ENCODE data around the gene NFIB. TPM values are rescaled to one million over a fixed set of nuclear protein-coding genes. Genes with fewer than 3 reads are reported as not detected.

The NFIB gene
- polyA plus RNA-seq, 1 donor: 26.8 TPM

DNA sequence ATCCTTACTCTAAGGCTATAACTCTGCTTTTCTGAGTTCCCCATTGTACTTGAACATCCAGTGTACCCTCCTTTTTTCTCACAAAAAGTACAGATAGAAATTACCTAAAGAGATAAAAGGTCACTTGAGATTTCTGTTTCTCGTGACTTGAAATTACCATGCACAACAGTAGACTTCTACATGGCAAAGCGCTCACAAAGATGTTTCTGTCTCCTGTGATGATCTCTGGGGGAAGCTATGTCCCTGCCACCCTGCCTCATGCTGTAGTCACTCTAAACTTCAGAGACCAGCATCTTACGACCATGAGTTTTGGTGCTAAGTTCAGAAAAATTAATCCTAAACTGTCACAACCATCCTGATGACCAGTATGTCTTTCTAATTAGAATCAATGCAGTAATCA, 36.2 kb downstream of the NFIB start:
- no peak for DNase-seq

DNA sequence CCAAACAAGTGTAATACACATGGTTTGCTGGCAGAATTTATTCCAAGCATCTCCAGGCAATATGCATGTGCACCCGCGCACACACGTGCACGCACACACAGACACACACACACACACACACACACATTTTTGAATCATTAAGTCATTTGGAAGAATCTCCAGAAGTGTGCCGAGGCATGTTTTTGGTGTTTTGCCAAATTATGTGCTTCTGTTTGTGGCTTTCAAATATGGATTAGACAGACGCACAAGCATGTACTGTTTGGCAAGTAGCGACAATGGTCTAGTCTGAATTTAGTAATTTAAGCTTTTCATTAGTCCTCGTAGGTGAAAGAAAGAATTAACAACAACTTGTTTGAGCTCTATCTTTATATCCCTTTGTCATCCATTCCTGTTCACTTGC, 36.7 kb downstream of the NFIB start:
- no peak for DNase-seq

DNA sequence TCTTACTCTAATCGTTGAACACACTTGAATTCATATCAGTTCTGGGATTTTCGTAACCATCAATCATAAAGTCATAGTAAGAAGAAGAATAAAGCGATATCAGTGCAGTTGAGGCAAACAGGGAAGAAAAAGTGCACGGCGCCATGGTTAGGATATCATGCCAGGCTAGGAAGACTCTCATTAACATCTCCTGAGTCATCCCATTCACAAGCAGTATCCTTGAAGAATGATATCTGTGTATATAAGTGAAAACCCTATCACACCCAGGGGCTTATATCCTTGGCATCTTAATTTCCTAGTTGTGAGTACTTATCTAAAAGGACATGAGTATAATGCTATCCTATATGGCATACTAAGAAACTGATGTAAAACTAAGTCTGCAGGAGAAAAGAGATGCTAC, 38.6 kb downstream of the NFIB start:
- no peak for DNase-seq

DNA sequence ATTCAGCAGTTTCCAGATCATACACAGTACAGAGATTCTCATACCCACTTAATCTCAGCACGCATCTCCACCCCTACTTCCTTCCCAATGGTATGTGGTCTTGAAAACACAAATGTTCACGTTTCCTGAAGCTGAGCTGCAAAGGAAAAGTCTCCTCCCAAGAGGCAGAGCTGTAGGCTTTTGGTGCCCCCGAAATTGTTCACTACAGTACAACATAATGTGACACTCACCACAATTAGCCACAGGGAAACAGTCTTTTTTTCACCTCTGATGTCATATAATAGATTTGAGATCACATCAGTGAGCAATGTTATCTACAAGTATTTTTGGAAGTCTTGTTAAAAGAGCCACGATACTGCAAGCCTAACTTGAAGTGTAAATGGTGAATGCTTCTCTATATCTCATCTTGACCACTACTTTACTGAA, 40.2 kb downstream of the NFIB start:
- no peak for DNase-seq

DNA sequence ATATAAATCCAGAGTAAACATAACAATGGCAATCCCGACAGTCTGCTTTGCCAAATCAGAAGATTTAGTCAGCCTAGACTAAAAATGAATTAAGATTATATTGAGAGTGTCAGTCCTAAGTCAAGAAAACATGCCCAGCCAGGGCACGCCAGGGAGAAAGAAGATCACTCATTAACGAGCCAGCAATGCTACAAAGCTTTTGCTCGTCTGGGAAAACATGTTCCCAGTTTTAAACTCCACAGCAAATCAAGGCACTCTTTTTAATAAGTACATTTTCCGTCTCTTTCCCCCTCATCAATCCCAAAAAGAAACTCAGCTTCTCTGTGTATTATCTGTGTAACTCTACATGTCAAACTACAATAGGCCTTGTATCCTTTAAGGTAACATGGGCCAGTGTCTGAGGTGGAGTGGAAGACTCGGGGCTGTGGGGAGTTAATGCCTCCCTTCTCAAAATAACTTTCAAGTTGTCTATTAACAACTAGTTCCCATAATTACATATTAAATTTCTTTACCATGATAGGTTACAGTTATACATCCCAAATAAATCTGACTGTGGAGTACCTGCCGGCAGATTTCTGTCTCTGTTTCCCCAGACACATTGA, 40.9 kb downstream of the NFIB start:
- DNase-seq: no peak

DNA sequence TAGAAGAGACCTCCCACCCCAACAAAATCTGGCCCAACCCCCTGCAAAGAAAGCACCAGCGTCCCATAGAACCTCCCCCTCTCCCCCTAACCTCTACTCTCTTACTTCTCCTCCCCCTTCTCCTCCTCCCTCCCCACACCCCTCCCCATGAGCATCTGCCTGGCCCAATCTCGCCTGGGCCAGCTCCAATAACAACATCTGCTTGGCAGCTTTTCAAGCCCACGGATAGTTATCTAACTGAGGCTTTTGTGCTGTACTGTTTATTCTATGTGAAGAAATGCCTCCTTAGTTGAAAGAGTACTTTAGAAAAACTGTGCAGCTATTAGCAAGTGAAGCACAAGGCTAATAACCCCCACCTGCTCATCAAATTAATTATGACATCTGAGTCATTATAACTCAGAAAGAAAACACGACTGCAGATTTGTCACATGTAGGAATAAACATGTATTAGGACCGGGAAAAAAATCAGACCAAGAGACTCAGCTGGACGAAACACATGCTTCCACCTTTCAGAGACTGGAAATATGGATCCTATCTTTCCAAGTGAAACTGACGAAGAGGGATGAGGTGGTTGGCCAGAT, 42.8 kb downstream of the NFIB start:
- peak; percentile 56 for DNase-seq

DNA sequence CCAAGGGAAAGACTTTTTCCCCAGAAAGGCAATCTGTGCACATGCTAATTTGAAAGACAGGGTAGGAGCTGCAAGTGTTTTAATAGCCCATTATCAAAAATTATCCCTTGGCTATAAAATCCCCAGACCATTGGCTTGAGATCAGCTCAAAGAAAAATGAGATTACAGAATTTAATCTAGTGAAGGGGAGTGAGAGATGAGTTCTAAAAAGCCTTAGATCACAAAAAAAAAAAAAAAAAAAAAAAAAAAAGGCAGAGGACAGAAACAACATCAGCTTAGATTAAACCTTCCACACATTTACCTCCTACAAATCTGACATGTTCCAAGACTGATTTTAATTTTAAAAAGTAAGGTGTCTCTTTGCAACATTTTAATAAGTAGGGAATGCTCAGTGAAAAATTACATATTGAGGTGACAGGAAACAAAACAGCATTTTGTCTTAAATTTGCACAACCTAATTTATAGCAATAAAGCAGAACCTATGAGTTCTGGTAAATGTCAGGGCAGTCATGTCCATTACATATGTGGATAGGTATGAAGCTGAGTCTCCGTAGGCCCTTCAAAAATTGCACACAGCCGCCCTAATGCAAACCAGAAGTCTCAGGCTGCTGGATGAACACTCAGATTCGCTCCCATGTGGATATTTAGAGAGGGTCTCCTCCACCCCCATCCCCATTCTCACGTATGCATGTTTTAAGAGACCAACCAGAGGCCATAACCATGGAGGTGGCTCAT, 43.4 kb downstream of the NFIB start:
- DNase-seq: no peak

DNA sequence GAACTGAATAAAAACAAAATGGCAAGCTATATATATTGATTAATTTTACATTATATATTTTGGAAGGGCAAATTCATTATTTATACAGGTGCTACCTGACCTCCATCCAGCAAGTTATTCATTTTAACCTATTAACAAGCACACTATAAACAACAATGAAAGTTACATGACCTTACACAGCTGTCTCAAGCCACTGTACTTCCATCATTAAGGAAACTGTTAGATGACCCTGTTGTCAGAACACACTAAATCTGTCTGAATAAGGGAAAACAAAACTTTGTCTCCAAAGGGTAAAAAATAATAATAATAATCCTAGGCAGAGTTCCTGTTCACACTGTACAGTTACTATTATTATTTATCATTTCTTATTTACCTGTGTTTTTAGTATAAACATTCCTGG, 44.0 kb downstream of the NFIB start:
- DNase-seq: no peak

DNA sequence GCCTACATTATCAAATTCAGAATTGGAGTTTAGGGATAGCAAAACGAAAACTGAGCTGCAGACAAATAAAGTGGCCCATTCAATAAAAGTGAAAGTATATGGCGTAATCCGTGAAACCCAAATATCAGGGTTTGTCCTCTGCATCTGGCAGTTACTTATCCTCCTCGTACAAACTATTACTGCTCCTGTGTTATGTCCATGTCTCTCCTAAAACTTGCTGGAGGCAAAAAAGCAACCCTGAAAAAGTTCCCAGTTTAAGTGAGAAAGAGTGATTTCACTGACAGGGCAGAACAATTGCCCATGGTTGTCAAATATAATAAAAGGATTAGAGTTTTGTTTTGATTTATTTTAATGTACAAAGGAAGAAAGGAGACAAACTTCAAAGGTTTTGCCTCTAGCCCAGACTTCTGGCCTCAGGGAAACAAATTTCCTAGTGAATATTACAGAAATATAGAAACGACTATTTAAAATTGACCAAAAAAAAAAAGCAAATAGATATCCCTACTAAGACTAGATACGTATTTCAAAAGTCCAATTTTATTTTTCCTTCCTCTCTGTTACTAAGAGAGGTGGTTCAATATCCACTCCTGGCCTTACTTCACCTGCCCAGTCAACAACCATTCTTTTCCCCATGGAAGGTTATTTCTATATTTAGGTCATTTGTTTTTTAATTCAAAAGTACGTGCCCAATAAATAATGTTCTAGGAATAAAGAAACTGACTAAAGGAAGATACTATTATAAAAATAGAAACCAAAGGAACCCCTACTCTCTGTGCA, 50.0 kb downstream of the NFIB start:
- DNase-seq: no peak

DNA sequence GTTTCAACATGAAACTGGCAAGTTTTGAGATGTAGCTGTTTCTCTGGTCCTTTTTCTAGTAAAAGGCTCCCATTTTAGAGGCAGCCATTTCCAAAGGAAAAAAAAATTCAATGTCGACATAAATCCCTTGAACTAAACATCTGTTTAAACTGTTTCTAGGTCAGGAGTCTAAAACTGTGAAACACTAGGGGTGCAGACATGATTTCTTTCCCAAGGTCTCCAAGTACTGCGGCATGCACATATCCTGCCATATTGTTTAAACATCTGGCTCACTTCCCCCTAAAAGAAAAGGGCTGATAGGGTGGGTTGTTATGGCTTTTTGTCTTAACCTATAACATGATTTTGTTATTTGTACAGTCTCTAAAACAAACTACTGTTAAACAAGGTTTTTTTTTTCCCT, 51.1 kb downstream of the NFIB start:
- DNase-seq: peak; percentile 42

DNA sequence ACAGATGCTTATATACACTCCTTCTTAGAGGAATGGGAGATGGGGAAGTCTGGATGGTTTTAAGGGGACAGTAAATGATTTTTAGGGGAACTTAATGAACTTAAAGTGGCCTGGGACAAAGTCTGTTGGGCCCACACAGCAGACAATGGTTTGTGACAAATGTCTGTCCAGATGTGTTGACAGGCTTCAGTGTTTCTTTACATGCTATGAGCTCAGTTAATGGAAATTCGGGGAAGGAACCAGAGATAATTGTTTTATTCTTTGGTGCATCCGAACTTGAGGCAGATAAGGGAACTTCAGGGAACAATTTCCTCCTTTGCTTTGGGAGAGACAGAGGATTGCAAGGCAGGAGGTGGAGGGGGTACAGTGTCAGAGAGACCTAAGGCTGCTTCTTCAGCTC, 52.3 kb downstream of the NFIB start:
- no peak for DNase-seq

DNA sequence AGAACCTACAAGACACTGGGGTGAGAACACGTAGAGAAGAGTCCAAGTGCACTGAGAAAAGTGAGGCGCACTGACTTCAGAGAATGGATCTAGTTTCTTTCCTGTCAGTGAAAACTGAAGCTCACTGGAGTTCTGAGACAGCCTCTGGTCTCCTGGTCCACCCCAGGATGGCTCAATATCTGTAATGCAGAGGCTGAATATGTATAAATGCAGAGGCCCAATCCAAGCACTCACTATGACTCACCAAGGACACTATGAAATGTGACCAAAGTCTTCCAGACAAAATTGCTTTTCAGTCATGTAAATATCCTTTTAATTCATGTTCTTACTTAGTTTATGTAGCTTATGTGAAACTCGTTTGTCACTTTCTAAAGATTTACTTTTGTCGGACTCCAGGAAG, 53.8 kb downstream of the NFIB start:
- DNase-seq: no peak

DNA sequence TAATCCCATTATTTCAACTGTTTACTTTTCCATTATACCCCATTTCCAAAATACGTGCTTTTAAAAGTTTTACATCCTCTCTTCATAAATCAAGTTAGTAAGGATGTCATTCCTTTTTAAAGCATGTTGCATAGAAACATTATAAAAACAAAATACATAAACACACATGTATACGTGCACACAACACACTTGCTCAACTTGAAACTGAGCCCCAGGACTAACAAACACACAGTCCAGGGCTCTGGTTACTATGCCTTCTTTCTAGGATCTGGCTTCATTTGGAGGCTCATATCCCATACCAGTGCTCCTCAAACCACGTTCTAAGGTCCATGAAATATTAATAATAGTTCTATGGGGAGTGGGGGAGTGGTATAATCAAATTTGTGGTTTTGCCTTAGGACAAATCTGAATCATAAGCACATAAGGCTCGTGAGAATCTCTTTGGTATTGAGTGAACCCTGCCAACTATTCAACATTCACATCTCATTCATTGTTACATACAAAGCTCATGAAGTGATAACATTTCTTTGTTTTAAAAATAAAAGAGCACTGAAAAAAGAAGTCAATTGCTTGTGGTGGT, 55.2 kb downstream of the NFIB start:
- no peak for DNase-seq

DNA sequence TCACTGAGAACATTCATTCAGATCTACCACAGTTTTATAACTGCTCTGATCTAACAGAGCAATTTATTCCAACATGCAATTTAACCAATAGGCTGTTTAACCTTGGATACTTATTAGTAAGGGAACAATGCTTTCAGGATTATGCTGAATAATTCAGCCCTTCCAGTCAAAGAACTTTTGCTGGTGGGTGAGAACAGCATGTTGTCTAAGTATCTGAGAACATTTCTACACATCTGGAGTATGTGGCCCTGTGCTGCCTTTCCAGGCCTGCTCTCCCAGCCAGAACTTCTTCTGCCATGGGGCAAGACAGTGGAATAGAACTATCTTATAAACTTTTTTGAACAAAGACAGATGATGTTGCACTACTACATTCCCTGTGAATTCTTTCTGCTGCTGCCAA, 55.8 kb downstream of the NFIB start:
- DNase-seq: no peak

DNA sequence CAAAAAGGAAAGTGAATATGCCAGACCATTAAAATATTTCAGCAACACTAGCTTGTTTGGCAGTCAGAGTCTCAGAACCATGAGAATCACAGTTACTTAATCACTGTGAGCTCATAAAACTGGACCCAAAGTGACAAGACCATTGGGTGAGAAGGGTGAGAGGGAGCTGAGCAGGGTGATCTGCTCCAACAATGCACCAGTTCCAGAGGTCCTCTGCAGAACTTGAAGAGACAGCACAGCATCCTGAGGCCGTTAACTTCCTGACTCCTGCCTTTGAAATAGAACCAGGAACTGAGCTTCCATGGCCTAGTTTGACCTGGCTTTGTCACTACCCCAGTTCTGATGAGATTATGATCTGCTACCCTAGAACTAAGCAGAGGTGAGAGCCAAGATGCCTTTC, 57.4 kb downstream of the NFIB start:
- DNase-seq: no peak

DNA sequence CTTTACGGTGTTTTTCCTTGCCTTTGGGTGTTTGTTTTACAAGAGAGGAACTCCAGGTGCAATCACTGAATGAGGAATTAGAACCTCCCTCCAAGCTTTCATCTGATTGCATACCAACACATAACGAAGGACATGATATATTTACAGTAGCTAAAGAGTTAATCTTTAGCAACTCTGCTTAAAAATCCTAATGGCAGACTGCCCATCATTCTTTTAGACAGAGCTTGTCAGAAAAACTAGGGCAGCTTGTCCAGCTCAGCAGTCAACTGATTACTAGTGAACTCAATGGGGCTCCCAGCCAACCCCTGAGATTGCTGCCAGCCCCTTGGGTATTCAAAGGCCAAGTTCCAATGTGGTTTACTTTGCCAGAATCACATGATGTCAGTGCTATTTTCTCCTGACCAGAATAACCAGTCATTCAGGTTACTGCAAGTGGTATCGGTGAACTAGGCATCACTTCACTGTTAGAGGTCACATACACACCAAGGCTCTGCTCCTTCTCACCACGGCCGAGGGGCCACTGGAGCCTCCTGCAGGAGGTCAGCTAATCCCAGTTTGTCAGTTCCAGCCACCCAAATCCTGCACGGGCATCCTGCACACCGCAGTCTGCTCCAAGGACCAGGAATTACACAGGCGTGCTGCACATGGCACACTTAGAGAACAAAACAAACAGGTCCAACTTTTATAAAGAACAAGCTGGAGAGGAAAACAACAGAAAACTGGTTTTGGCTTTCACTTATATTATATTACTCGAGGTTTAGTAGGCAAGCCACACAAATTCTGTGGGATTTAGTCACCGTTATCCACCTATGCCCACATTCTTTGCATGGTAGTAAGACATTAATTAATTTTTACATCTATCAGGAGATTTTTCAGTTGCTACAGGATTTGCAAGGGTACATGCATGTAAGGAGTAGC, 62.5 kb downstream of the NFIB start:
- peak; percentile 38 for DNase-seq

DNA sequence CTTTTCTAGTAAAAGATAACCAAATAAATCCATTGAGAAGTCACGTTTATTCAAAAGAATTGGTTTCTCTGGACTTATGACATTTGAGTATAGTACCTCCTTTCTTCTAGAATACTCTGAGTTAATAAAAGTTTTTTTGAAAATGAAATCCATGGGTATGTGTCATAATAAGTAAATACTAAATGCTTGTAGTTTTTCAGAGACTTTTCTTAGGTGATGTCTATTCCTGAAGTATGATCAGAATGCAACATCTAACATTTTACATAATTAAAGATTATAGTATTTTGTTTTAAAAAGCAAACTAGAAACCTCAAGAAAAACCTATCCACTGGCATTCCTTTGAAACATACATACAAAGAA, 63.2 kb downstream of the NFIB start:
- no peak for DNase-seq

DNA sequence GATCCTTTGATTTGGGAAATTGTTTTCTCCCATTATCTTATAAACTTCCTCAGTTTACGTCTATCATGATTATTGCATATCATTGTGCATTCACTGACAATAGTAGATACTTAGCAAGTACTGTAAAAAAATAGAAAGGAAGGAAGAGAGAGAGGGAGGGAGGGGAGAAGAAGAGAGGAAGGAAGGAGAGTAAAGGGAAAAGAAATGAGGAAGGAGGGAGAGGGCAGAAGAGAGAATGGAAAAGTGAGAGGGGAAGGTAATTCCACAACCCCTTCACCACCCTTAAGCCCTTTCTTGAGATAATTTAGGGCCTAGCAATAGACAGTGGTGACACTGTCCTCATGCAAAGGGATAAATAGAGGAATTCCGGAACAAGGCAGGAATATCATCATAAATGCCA, 64.4 kb downstream of the NFIB start:
- no peak for DNase-seq

DNA sequence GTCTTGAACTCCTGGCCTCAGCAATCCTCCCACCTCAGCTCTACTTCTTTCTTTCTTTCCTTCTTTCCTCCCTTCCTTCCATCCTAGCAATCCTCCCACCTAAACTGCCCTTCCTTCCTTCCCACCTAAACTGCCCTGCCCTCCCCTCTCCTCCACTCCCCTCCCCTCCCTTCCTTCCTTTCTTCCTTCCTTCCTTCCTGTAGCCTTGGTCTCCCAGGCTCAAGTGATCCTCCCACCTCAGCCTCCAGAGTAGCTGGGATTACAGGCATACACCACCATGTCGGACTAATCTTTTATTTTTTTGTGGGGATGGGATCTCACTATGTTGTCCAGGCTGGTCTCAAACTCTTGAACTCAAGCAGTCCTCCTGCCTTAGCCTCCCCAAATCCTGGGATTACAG, 65.8 kb downstream of the NFIB start:
- no peak for DNase-seq

DNA sequence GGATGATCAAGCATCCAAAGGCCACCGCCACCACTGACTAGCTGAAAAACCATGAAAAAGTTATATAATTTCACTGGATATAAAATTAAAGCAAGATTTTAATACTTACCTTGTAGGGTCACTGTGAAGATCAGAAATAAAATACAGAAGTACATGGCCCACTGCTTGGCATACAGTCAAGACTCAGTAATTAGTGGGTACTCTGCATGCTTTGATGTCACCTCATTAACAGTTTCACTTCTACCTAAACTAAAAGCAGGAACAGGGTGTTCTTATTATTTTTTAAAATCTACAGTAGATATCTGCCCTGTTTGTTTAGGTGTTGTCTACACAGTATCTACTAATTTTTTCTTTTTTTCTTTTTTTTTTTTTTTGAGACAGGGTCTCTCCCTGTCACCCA, 66.4 kb downstream of the NFIB start:
- DNase-seq: no peak

DNA sequence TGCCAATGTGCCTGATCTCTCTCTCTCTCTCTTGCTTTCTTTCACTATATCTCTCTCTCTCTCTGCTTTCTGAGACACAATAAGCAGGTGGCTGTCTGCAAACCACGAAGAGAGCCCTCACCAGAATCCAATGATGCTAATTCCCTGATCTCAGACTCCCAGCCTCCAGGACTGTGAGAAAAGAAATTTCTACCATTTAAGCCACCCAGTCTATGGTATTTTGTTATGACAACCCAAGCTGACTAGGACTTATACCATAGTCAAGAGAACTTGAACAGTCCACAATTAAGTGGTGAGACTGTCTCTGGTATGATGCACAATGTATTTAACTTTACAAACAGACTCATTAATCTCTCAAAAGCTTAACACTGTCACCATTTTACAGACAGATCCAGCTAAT, 67.0 kb downstream of the NFIB start:
- no peak for DNase-seq
